Sigmoid colon (tissue), 7 donors: ENCODE results near the gene GTF2H1. TPM values are rescaled to one million over a fixed set of nuclear protein-coding genes. Genes with fewer than 3 reads are reported as not detected.

Experiments used
- DNase-seq: peaks from one replicate; pipeline ENCODE4 v3.0.0-alpha.2; 2019
- H3K27ac ChIP-seq, 4 donors: fragments of 200-600 bp; sonication (generic); one replicate each; pipeline ENCODE4 v1.5.1; 2016 to 2019; ENCODE audit warnings: mild to moderate bottlenecking in 1 of 4
- H3K27me3 ChIP-seq, 3 donors: fragments of 200-600 bp; sonication (generic); one replicate each; pipeline ENCODE4 v1.5.1; 2019; ENCODE audit warnings: mild to moderate bottlenecking in 1 of 3
- H3K36me3 ChIP-seq, 4 donors: fragments of 200-600 bp; sonication (generic); one replicate each; pipeline ENCODE4 v1.5.1; 2016 to 2019
- H3K4me1 ChIP-seq, 4 donors: fragments of 200-600 bp; sonication (generic); one replicate each; pipeline ENCODE4 v1.5.1; 2017 to 2019
- H3K4me3 ChIP-seq, 4 donors: fragments of 200-600 bp; sonication (generic); one replicate each; pipeline ENCODE4 v1.5.1; 2017 to 2019; ENCODE audit warnings: mild to moderate bottlenecking in 2 of 4, moderate library complexity in 1 of 4
- H3K9me3 ChIP-seq, 4 donors: fragments of 200-600 bp in 3 of 4; sonication (generic) in 3 of 4; one replicate each; pipeline versions ENCODE4 v1.5.1 to v1.6.1; 2013 to 2019
- CTCF ChIP-seq, 4 experiments: fragments of 450-650 bp in 3 of 4; fragments of 200-600 bp in 1 of 4; IDR thresholded peaks; one replicate each; pipeline ENCODE4 v1.5.1; 2016 to 2019; ENCODE audit warnings: antibody characterized with exemption in 4 of 4, mild to moderate bottlenecking in 3 of 4, moderate library complexity in 2 of 4
- EP300 ChIP-seq, 4 donors: sonication (generic); formaldehyde crosslinking; IDR thresholded peaks; one replicate each; pipeline ENCODE4 v1.6.1; 2017; ENCODE audit warnings: antibody characterized with exemption in 4 of 4
- POLR2A ChIP-seq, 2 donors: fragments of 450-650 bp; IDR thresholded peaks; one replicate each; pipeline ENCODE4 v1.6.1; 2016; ENCODE audit warnings: antibody characterized with exemption in 2 of 2, mild to moderate bottlenecking in 2 of 2, moderate library complexity in 2 of 2
- POLR2AphosphoS5 ChIP-seq, 4 donors: sonication (generic); formaldehyde crosslinking; IDR thresholded peaks; one replicate each; pipeline ENCODE4 v1.6.1; 2017; ENCODE audit warnings: antibody characterized with exemption in 4 of 4
- WGBS, 2 donors: extraction: QIAGEN DNeasy Blood & Tissue Kit; methylation state at CpG; one replicate each; pipeline ENCODE4 v1.1.7; 2013; 5-methylcytosine and 5-hydroxymethylcytosine counted together
- intact Hi-C: fragments of 100-400 bp; cut with DNase I; formaldehyde crosslinking; loops from one replicate; pipeline ENCODE4 v1.15.1; 2023
- polyA plus RNA-seq, 3 donors: library from polyadenylated mRNA; stranded (reverse); fragments of 200-250 nt; gene quantifications; one replicate each; pipeline ENCODE4 v1.2.3, GENCODE V29; 2013
- total RNA-seq, 4 donors: library from RNA; depleted of rRNA; stranded (reverse); fragments of >200 nt; gene quantifications; one replicate each; pipeline ENCODE4 v1.1.0, GENCODE V29; 2016
- donor health status: healthy with polysubstance abuse.
- donor health status: Bipolar disorder and iron deficiency.
- donor health status: healthy.

The GTF2H1 gene
- total and polyA plus RNA-seq, 7 donors, result 22.9 to 61.0 (median 50.2) TPM

GRCh38 chr11:18310800-18311340 is 11.5 kb upstream of the GTF2H1 start:
- TF ChIP-seq POLR2A (IDR thresholded peaks at IDR 0.05), result no peak
- TF ChIP-seq POLR2AphosphoS5 (IDR thresholded peaks at IDR 0.05), result no peak
- no peak for TF ChIP-seq EP300 (IDR thresholded peaks at IDR 0.05)
- TF ChIP-seq CTCF (IDR thresholded peaks at IDR 0.05), result no peak
- Histone ChIP-seq H3K4me3 (no peak overlapping the region), H3K9me3 (no peaks in the 10 kb centered on the region), H3K36me3 (peaks cover 3 to 55% (median 25%) of the 10 kb centered on the region in 4 donors), H3K27me3 (no peaks in the 10 kb centered on the region), H3K27ac (no peak overlapping the region), H3K4me1 (peaks cover 0 to 12% (median 6%) of the 10 kb centered on the region in 4 donors)
- DNase-seq, result no peak
- 71 to 80% methylated on average over 6 of the region's 6 CpGs for WGBS, 2 donors
- intact Hi-C loops, result no loop called here

- Histone ChIP-seq H3K4me3 (no peak overlapping the region), H3K36me3 (peaks cover 3 to 51% (median 17%) of the 10 kb centered on the region in 4 donors), H3K27ac (peak overlapping the region in 3 of 4 donors; percentile 20 to 66 (median 35)), H3K4me1 (peaks cover 0 to 12% (median 6%) of the 10 kb centered on the region in 4 donors), H3K9me3 (no peaks in the 10 kb centered on the region), H3K27me3 (no peaks in the 10 kb centered on the region)
- DNase-seq, result no peak
- intact Hi-C loops, result no loop called here
- TF ChIP-seq POLR2A (IDR thresholded peaks at IDR 0.05) (no peak), POLR2AphosphoS5 (IDR thresholded peaks at IDR 0.05) (no peak), EP300 (IDR thresholded peaks at IDR 0.05) (no peak), CTCF (IDR thresholded peaks at IDR 0.05) (no peak)
- 65 to 89% methylated on average over 3 of the region's 3 CpGs for WGBS, 2 donors
Measured at GRCh38 chr11:18312012-18312411, 10.4 kb upstream of the GTF2H1 start.

- WGBS, 2 donors, result 81 to 82% methylated on average over 2 of the region's 2 CpGs
- intact Hi-C loops, result no loop called here
- Histone ChIP-seq H3K9me3 (no peaks in the 10 kb centered on the region), H3K4me1 (peaks cover 0 to 12% (median 6%) of the 10 kb centered on the region in 4 donors), H3K4me3 (no peak overlapping the region), H3K27ac (peak overlapping the region in 2 of 4 donors; percentile 35 to 66), H3K27me3 (no peaks in the 10 kb centered on the region), H3K36me3 (peaks cover 3 to 43% (median 15%) of the 10 kb centered on the region in 4 donors)
- DNase-seq, result no peak
- no peak for TF ChIP-seq EP300 (IDR thresholded peaks at IDR 0.05)
- TF ChIP-seq POLR2AphosphoS5 (IDR thresholded peaks at IDR 0.05), result no peak
Measured at GRCh38 chr11:18312663-18313420, 9.5 kb upstream of the GTF2H1 start.

GRCh38 chr11:18313965-18314763 is 8.2 kb upstream of the GTF2H1 start:
- DNase-seq, result no peak
- Histone ChIP-seq H3K4me1 (peaks cover 0 to 12% (median 6%) of the 10 kb centered on the region in 4 donors), H3K36me3 (peaks cover 0 to 30% (median 11%) of the 10 kb centered on the region in 4 donors), H3K4me3 (no peak overlapping the region), H3K27me3 (no peaks in the 10 kb centered on the region), H3K9me3 (no peaks in the 10 kb centered on the region), H3K27ac (no peak overlapping the region)
- TF ChIP-seq POLR2A (IDR thresholded peaks at IDR 0.05) (no peak), POLR2AphosphoS5 (IDR thresholded peaks at IDR 0.05) (no peak), EP300 (IDR thresholded peaks at IDR 0.05) (no peak)
- 77 to 81% methylated on average over 10 of the region's 10 CpGs for WGBS, 2 donors
- intact Hi-C loops, result no loop called here

GRCh38 chr11:18314784-18315523 is 7.4 kb upstream of the GTF2H1 start:
- Histone ChIP-seq H3K36me3 (peaks cover 0 to 22% (median 5%) of the 10 kb centered on the region in 4 donors), H3K4me1 (peaks cover 0 to 13% (median 6%) of the 10 kb centered on the region in 4 donors), H3K27me3 (no peaks in the 10 kb centered on the region), H3K27ac (no peak overlapping the region), H3K9me3 (no peaks in the 10 kb centered on the region), H3K4me3 (no peak overlapping the region)
- whole genome bisulfite sequencing, 2 donors, result 91 to 93% methylated on average over 9 of the region's 9 CpGs
- no peak for DNase-seq
- TF ChIP-seq CTCF (IDR thresholded peaks at IDR 0.05) (no peak), EP300 (IDR thresholded peaks at IDR 0.05) (no peak), POLR2AphosphoS5 (IDR thresholded peaks at IDR 0.05) (no peak), POLR2A (IDR thresholded peaks at IDR 0.05) (no peak)
- intact Hi-C loops, result no loop called here
